ELR (cell line): ENCODE data around the gene CDKN1A.

Source experiments
- DNase-seq: peaks from one replicate; pipeline ENCODE4 v3.0.0-alpha.2; 2015; ENCODE audit warnings: low read depth

The CDKN1A gene

DNA sequence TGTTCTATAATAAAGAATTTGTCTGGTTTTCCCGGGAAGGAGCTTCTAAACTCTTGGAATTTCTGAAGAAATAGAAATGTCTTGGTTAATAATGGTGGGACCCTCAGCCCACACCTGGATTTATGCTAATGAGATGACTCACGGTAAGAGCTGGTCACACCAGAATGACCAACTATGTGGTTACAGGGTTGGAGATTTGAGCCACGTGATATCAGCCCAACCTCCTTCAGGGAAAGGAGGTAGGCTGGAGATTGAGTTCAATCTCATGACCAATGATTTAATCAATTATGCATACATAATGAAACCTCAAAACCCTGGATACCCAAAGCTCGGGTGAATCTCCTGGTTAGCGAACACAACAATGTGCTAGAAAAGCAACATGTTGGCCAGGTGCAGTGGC, 22.1 kb upstream of the CDKN1A start:
- DNase-seq: no peak

DNA sequence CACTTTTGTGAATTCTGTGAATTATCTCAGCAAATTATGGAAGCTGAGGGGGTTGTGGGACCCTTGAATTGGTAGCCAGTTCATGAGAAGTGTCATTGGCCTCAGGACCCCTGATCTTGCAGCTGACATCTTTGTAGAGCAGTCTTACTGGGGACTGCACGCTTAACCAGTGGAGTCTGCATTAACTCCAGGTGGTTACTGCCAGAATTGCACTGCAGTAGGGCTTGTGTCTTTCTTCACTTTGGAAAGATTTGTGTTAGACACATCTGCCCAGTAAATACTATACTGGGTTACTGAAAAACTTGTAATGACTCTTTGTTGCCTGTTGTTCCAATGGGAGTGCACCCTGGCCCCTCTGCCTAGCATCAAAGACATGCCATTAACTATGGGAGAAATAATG, 21.2 kb upstream of the CDKN1A start:
- no peak for DNase-seq

DNA sequence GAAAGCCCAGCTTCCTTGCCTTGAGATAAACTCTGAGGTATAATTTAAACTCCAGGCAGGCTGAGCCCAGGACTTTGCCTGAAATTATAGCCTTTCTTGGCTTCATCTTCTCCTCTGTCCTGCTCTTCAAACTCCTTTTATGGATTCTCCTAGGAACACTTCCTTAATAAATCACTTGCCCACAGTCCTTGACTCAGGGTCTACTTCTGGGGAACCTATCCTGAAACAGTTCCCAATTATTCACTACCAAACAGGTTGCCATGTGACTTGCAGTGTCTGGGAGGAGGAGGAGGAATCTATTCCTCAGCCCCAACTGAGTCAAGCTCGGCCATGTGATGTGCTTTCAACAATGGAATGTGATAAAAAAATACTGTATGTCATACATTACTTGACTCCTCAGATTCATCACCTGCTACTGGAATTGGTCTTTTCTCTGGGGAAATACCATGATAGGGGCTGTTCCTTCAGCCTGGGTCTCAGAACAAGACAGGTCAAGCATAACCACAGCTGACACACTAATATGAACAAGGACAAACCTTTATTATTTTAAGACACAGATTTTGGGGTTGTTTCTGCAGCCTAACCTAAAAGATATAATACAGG, 20.5 kb upstream of the CDKN1A start:
- peak; percentile 68 for DNase-seq

DNA sequence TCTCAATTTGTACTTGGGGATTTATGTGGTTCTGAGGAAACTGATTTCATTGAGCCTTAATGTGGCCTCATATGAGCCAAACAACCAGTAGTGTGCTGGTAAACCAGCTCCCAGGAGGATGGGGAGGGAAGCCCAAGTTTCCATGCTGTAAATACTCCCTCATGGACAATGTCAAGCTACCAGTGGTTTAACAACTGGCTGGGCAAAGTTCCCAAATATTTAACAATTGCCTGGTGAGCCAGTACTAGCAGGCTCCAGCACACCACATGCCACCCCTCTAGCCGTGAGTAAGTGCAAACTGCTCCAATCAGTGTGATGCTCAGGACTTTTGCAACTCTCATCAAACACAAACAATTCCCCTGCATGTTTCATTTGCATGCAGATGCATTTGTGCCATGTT, 19.2 kb upstream of the CDKN1A start:
- DNase-seq: peak; percentile 28

DNA sequence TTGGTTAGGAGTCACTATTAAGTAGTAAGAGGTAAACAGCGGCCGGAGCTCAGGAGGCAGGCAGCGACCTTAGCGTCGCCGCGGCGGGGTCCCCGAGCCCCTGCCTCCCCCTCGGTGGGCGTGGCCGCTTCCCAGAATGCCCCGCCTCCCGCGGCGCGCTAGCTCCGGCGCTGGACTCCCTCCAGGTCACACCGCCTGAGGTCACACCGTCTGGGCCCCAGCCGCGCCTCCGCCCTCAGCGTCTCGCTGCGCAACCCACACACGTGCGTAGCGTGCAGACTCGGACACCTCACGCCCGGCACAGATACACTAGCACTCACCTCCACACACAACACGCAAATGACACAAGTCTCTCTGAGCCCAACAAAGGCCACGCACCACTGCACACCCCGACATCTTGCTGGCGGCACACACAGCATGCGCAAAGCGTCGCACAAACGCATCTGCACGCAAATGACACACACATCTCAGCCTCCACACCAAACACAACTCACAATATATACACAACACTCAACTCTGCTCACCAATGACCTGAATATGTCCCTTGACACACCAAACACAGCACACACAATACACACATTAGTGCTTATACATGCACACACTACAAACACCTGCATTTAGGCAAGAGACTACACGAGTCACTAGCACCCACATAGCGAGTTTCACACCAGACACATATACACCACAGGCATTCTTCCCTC, 17.6 kb upstream of the CDKN1A start:
- no peak for DNase-seq

DNA sequence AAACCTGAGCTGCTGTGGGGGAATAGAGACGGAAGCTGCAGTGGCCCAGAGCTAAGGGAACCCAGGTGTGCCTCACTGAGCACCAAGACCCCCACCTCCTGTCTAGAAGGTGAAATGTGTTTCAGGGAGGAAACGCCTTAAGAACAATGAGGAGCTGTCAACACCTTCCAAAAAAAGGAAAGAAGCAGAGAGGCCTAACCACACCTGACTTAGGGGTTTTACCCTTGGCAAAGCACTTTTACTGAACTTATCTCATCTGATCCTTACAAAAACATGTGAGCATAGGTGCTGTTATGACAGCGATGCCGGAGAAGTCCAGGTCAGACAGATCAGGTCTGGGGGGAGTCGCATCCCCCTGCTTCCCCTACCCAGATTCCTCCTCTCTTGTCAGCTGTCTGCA, 16.1 kb upstream of the CDKN1A start:
- no peak for DNase-seq

DNA sequence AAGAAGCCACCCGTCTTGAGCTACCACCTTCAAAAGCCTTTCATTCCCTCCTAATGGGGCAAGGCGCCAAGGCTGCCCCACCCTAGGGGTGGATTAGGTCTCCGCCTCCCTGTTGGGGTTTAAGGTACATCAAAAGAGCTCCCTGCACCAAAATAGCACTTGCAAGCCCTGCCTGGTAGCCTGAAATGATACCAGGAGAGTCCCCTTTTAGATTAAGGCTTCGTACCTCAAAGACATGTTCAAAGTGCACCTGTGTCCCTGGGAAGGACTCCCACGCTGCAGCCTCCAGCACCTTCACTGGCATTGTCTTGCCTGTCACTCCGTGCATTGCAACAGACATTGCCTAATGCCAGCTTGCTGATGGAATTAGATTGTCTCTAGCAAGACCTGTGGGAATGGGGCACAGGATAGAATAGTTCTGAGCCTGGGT, 15.7 kb upstream of the CDKN1A start:
- DNase-seq: no peak

DNA sequence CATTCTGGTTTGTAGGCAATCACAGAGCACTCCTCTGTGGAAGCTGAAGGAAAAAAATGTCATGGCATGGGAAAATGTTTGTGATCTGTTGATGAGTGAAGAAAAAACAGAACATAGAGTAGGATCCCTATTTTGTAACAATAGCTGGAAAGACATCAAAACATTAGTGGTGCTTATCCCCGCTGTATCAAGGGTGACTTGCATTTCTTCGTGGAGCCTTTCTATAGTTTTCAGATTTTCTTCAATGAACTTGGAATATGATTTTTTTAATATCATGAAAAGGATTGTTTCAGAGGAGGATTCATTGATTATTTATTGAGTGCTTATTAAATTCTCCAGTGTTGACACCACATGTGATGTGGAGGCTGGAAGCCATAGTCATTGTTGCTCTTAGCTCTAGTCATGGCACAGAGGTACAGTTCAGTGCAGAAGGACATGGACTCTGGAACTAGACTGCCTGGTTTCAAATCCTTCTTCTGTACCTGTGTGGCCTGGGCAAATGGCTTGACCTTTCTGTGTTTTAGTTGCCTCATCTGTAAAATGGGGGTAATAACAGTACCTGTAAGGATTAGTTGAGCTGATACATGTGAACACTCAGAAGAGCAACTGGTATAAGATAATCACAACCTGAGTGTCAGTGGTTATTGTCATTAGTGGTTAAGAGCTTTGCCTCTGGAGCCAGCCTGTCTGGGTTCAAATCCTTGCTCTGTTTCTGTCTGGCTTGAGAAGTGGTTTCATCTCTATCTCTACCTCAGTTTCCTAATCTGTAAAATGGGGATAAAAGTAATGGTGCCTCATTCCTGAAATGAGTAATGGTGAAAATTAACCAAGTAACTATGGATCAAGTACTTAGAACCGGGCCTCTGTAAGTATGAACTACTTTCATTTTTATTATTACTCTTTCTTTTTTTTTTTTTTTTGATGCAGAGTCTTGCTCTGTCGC, 14.7 kb upstream of the CDKN1A start:
- no peak for DNase-seq

DNA sequence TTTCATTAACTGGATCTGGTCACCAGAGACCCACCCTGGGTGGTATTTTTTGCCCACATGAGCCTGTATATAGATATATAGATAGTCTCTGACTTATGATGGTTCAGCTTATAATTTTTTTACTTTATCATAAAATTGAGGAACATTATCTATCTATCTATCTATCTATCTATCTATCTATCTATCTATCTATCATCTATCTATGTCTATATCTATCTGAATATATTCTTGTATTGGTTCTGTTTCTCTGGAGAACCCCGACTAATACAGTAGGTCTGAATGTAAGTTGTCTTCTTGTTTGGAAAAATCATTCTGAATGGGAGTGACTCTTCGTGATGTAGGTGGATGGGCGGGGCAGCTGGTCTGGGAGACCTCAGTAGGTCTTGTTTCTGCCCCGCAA, 13.3 kb upstream of the CDKN1A start:
- no peak for DNase-seq

DNA sequence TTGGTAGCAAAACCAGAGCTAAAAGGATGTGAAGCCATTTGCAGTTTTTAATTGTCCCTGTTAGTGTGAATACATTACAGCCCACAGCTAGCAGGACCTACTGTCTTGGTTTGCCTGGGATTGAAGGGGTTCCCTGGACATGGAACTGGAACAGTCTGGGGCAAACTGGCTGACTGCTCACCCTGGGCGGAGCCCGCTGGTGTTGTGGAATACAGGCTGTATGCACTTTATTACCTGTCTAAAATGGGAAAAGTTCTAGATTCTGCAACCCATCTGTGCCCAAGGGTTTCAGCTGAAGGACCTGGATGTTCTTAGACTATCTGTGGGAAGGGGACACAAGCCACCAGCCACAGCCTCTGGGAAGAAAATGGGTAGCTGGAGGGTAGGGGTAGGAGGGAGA, 12.2 kb upstream of the CDKN1A start:
- DNase-seq: no peak

DNA sequence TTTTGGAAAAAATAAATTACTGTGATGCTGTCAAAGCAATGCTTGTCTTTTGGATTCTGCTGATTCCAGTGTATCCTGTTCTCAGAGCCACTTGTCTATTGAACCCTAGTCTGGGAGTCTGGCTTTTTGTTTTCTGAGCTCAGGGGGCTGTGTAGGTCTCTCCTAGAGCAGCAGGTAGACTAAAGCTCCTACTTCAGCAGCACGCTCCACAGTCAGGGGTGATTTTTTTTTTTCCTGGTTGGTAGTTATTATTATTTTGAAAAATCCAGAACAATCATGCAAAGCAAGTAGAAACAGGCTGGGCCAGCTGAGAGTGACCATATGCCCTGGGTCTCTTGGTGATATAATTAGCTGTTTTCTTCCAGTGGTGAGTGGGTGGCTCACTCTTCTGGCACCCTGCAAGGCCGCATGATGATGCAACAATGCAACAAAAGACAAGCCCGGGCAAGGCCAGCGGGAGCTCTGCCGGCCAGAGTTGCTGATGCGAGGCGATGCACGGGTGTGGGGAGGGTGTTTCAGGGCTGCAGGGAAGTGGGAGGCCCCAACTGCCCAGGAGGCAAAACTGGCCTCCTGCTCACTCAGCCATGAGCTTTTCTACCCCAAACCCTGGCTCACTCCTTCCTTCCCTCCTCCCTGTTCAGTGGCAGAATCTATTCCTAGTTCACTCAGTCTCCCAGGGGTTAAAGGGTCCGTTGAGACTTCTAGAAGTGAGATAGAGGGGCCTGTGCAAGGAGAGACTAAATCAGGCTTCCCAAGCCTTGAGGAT, 11.5 kb upstream of the CDKN1A start:
- peak; percentile 79 for DNase-seq

DNA sequence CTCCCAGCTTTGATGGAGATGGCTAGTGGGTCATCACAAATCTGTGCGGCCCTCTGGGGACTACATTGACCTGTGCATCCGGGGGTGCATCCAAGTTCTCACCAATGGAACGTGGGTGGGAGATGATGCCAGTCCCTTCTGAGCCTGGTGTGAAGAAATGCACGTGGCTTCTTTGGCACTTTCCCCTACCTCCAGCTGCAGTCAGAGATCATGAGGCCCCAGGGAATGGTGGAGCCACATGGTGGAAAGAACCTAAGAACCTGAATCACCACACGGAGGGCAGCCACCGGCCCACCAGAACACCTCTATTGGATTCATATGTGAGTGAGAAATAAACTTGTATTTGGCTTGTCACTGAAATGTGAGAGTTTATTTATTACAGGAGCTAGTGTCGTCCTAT, 9.9 kb upstream of the CDKN1A start:
- no peak for DNase-seq

DNA sequence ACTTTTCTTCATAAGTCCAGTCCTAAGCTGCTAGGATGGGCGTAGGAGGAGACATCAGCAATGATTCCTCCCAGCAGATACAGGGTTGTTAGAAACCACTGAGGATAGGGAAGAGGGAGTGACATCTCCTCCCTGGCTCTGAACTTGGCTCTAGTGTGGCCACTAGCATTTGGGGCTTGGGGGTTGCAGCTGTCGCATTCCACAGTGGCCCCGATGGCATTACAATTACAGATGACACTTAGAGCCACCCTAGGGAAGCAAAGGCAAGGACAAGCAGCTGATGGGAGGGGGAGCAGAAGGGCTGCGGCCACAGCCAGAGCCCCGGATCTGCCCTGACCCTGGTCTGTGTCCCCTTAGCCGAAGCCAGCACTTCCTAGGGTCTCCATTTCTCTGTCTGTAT, 9.5 kb upstream of the CDKN1A start:
- no peak for DNase-seq

DNA sequence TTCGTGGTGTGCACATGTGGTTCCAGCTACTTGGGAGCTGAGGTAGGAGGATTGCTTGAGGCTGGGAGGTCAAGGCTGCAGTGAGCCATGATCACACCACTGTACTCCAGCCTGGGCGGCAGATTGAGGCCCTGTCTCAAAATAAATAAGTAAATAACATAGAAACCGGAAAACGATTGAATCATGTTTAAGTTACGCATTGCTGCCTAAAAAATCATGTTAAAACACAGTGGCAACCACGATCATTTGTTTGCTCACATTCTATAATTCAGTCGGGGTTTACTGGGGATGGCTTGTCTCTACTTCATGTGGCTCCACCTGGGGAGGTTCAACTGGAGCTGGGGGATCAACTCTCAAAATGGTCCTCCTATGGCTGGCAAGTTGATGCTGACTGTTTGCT, 8.2 kb upstream of the CDKN1A start:
- DNase-seq: no peak

DNA sequence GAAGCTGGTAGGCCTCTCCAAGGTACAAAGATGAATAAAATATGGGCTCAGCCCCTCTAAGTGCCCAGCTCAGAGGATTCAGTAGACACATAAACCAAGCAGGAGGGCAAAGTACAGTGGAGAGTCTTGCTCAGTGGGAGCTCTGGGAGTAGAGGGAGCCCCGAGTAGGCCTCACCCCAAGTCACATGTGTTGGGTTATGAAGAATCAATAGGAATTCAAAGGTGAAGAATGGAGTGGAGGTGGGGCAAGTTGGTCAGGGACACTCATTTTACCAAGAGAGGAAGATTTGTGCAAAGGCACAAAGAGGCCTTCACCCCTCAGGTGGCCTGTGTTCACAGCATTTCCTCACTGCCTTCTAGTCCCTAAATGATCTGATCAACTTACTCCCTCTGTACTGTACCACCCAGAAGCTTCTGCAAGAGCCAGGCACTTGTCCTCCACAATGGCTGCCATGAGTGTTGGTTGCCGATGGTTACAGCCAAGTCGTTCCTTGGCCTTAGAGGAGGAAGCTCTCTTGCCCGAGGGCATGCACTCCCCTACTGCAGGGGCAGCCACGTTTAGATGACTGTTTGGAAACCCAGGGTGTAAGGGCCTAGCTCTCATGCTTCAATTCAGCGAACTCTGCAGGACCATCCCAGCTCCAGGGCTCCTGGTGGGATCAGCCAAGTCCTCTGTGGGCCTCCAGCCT, 6.7 kb upstream of the CDKN1A start:
- DNase-seq: peak; percentile 59

DNA sequence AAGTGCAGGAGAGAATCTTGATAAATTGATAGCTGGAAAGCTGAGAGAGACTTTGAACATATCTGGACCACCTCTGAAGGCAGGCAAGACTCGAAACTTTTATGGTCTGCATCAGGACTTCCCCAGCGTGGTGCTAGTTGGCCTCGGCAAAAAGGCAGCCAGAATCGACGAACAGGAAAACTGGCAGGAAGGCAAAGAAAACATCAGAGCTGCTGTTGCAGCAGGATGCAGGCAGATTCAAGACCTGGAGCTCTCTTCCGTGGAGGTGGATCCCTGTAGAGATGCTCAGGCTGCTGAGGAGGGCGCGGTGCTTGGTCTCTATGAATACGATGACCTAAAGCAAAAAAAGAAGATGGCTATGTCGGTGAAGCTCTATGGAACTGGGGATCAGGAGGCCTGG, 4.6 kb upstream of the CDKN1A start:
- DNase-seq: no peak

DNA sequence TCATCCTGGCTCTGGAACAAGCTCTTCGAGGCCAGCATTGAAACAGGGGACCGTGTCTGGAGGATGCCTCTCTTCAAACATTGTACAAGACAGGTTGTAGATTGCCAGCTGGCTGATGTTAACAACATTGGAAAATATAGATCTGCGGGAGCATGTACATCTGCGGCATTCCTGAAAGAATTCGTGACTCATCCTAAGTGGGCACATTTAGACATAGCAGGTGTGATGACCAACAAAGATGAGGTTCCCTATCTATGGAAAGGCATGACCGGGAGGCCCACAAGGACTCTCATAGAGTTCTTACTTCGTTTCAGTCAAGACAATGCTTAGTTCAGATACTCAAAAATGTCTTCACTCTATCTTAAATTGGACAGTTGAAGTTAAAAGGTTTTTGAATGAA, 3.6 kb upstream of the CDKN1A start:
- DNase-seq: peak; percentile 16

DNA sequence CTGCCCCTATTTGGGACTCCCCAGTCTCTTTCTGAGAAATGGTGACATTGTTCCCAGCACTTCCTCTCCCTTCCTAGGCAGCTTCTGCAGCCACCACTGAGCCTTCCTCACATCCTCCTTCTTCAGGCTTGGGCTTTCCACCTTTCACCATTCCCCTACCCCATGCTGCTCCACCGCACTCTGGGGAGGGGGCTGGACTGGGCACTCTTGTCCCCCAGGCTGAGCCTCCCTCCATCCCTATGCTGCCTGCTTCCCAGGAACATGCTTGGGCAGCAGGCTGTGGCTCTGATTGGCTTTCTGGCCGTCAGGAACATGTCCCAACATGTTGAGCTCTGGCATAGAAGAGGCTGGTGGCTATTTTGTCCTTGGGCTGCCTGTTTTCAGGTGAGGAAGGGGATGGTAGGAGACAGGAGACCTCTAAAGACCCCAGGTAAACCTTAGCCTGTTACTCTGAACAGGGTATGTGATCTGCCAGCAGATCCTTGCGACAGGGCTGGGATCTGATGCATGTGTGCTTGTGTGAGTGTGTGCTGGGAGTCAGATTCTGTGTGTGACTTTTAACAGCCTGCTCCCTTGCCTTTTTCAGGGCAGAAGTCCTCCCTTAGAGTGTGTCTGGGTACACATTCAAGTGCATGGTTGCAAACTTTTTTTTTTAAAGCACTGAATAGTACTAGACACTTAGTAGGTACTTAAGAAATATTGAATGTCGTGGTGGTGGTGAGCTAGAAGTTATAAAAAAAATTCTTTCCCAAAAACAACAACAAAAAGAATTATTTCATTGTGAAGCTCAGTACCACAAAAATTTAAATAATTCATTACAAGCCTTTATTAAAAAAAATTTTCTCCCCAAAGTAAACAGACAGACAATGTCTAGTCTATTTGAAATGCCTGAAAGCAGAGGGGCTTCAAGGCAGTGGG, 2.1 kb upstream of the CDKN1A start:
- no peak for DNase-seq

DNA sequence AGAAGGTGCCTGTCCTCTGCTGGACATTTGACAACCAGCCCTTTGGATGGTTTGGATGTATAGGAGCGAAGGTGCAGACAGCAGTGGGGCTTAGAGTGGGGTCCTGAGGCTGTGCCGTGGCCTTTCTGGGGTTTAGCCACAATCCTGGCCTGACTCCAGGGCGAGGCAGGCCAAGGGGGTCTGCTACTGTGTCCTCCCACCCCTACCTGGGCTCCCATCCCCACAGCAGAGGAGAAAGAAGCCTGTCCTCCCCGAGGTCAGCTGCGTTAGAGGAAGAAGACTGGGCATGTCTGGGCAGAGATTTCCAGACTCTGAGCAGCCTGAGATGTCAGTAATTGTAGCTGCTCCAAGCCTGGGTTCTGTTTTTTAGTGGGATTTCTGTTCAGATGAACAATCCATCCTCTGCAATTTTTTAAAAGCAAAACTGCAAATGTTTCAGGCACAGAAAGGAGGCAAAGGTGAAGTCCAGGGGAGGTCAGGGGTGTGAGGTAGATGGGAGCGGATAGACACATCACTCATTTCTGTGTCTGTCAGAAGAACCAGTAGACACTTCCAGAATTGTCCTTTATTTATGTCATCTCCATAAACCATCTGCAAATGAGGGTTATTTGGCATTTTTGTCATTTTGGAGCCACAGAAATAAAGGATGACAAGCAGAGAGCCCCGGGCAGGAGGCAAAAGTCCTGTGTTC, 1.3 kb upstream of the CDKN1A start:
- no peak for DNase-seq
